Uterus (tissue), 2 donors: ENCODE measurements around the gene HOXB5.

Source experiments
- CTCF ChIP-seq, 4 experiments: fragments of 200-600 bp in 2 of 4; fragments of 450-650 bp in 2 of 4; sonication (generic) in 2 of 4; IDR thresholded peaks; one replicate each; pipeline ENCODE4 v1.5.1; 2016 to 2019; ENCODE audit warnings: antibody characterized with exemption in 4 of 4, mild to moderate bottlenecking in 2 of 4, moderate library complexity in 1 of 4
- POLR2A ChIP-seq, 2 donors: fragments of 450-650 bp; IDR thresholded peaks; one replicate each; pipeline ENCODE4 v1.6.1; 2016; ENCODE audit warnings: antibody characterized with exemption in 2 of 2, mild to moderate bottlenecking in 1 of 2, moderate library complexity in 1 of 2

GRCh38 chr17:48631693-48632578 is 38.4 kb upstream of the HOXB5 start:
- TF ChIP-seq POLR2A (IDR thresholded peaks at IDR 0.05), result no peak
- TF ChIP-seq CTCF (IDR thresholded peaks at IDR 0.05), result no peak
